Activated naive CD4-positive, alpha-beta T cell treated with anti-CD3 and anti-CD28 coated beads, Interleukin-2, amount 10 ng/mL, durations not matched to agents 7 days and 5 days (primary cell): Measurements from ENCODE around the gene RSPO1.

Source experiments
- CTCF ChIA-PET: fragments of 350-600 bp; sonication (Branson Sonifier 250); formaldehyde crosslinking; loops from one replicate; lab custom pipeline; 2021; ENCODE audit warnings: antibody characterized with exemption; lab: Charles Lee
- DNase-seq: peaks from one replicate; pipeline ENCODE4 v3.0.0-alpha.2; 2020
- H3K27ac Mint-ChIP-seq: one replicate; pipeline ENCODE4 v1.8.0; 2021; ENCODE audit warnings: mild to moderate bottlenecking, moderate library complexity, mixed read lengths
- H3K27me3 Mint-ChIP-seq: one replicate; pipeline ENCODE4 v1.8.0; 2021; ENCODE audit warnings: mild to moderate bottlenecking, mixed read lengths
- H3K36me3 Mint-ChIP-seq: one replicate; pipeline ENCODE4 v1.8.0; 2021; ENCODE audit warnings: mixed read lengths
- H3K4me1 Mint-ChIP-seq: one replicate; pipeline ENCODE4 v1.8.0; 2021; ENCODE audit warnings: mixed read lengths
- H3K4me3 Mint-ChIP-seq: one replicate; pipeline ENCODE4 v1.8.0; 2021; ENCODE audit warnings: mild to moderate bottlenecking, moderate library complexity, mixed read lengths
- H3K9me3 Mint-ChIP-seq: one replicate; pipeline ENCODE4 v1.8.0; 2021; ENCODE audit warnings: mixed read lengths

RSPO1 gene

DNA sequence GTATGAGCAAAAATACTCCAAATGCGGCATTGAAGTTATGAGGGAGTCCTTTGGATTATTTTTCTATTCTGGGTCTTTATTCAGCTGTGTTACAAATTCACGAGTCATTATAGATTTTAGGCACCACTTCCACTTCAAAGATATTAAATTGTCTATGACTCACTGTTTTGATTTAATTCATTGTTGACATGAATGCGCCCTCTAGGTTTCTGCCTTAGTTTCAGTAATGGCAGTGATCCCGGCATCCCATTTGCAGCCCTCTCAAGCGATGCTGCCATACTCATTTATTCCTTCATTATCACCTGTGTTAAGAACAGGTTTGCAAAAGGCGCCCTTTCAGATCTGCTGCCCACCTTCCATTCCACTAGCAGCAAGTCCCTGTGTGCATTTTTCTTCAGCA, 14.0 kb downstream of the RSPO1 start:
- Mint-ChIP-seq H3K9me3 (no peaks in the 10 kb centered on the region), H3K4me3 (no peak overlapping the region), H3K27ac (no peak overlapping the region), H3K4me1 (no peaks in the 10 kb centered on the region), H3K36me3 (no peaks in the 10 kb centered on the region), H3K27me3 (peaks cover 50% of the 10 kb centered on the region)
- no peak for DNase-seq
- CTCF ChIA-PET = no interaction called here

GRCh38 chr1:37616330-37616729, 18.4 kb downstream of the RSPO1 start:
- Mint-ChIP-seq H3K36me3 (no peaks in the 10 kb centered on the region), H3K4me3 (no peak overlapping the region), H3K27ac (no peak overlapping the region), H3K27me3 (peaks cover 77% of the 10 kb centered on the region), H3K9me3 (no peaks in the 10 kb centered on the region), H3K4me1 (no peaks in the 10 kb centered on the region)
- CTCF ChIA-PET = no interaction called here
- no peak for DNase-seq

GRCh38 chr1:37614105-37614504, 20.6 kb downstream of the RSPO1 start:
- no peak overlapping the region for H3K4me3 Mint-ChIP-seq
- CTCF ChIA-PET = no interaction called here
- no peaks in the 10 kb centered on the region for H3K36me3 Mint-ChIP-seq
- H3K27ac Mint-ChIP-seq = no peak overlapping the region
- no peak for DNase-seq
- no peaks in the 10 kb centered on the region for H3K9me3 Mint-ChIP-seq
- no peaks in the 10 kb centered on the region for H3K4me1 Mint-ChIP-seq
- peaks cover 76% of the 10 kb centered on the region for H3K27me3 Mint-ChIP-seq

GRCh38 chr1:37612186-37612585, 22.5 kb downstream of the RSPO1 start:
- no peak for DNase-seq
- Mint-ChIP-seq H3K9me3 (no peaks in the 10 kb centered on the region), H3K27me3 (peaks cover 57% of the 10 kb centered on the region), H3K4me1 (no peaks in the 10 kb centered on the region), H3K36me3 (no peaks in the 10 kb centered on the region), H3K4me3 (no peak overlapping the region), H3K27ac (no peak overlapping the region)
- CTCF ChIA-PET = interaction anchor here (1.0 kb wide), 1 partner anchor 9 kb away, joined by 4 read pairs; no protein-coding TSS in a partner anchor

DNA sequence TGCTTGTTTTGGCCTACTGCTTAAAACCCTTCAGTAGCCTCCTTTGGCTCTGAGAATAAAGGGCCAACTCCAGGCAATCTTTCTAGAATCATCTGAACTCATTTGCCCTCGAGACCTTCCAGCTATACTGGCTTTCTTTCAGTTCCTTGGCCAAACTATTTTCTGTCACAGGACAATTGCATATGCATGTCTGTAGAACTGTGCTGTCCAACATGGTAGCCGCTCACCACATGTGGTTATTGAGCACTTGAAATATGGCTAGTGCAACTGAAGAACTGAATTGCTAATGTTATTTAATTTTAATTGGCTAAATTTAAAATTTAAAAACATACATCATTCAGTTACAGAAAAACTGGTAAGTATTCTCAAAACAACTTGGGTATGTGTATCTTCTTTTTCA, 24.7 kb downstream of the RSPO1 start:
- H3K4me3 Mint-ChIP-seq = no peak overlapping the region
- no peaks in the 10 kb centered on the region for H3K4me1 Mint-ChIP-seq
- no peaks in the 10 kb centered on the region for H3K36me3 Mint-ChIP-seq
- no peaks in the 10 kb centered on the region for H3K9me3 Mint-ChIP-seq
- CTCF ChIA-PET = no interaction called here
- peaks cover 35% of the 10 kb centered on the region for H3K27me3 Mint-ChIP-seq
- H3K27ac Mint-ChIP-seq = no peak overlapping the region
- DNase-seq = no peak

GRCh38 chr1:37609002-37609401, 25.7 kb downstream of the RSPO1 start:
- DNase-seq = no peak
- CTCF ChIA-PET = interaction anchor here (0.9 kb wide), 1 partner anchor 25 kb away, joined by 3 read pairs; no protein-coding TSS in a partner anchor
- Mint-ChIP-seq H3K36me3 (no peaks in the 10 kb centered on the region), H3K27ac (no peak overlapping the region), H3K27me3 (peaks cover 31% of the 10 kb centered on the region), H3K4me3 (no peak overlapping the region), H3K9me3 (no peaks in the 10 kb centered on the region), H3K4me1 (no peaks in the 10 kb centered on the region)

- Mint-ChIP-seq H3K27ac (no peak overlapping the region), H3K27me3 (peaks cover 25% of the 10 kb centered on the region), H3K36me3 (no peaks in the 10 kb centered on the region), H3K4me3 (no peak overlapping the region), H3K4me1 (no peaks in the 10 kb centered on the region), H3K9me3 (no peaks in the 10 kb centered on the region)
- no peak for DNase-seq
- CTCF ChIA-PET = interaction anchor here (2.4 kb wide), 1 partner anchor 75 kb away, joined by 18 read pairs; no protein-coding TSS in a partner anchor
These were observed 28.0 kb downstream of the RSPO1 start for GRCh38 chr1:37606481-37607263.

DNA sequence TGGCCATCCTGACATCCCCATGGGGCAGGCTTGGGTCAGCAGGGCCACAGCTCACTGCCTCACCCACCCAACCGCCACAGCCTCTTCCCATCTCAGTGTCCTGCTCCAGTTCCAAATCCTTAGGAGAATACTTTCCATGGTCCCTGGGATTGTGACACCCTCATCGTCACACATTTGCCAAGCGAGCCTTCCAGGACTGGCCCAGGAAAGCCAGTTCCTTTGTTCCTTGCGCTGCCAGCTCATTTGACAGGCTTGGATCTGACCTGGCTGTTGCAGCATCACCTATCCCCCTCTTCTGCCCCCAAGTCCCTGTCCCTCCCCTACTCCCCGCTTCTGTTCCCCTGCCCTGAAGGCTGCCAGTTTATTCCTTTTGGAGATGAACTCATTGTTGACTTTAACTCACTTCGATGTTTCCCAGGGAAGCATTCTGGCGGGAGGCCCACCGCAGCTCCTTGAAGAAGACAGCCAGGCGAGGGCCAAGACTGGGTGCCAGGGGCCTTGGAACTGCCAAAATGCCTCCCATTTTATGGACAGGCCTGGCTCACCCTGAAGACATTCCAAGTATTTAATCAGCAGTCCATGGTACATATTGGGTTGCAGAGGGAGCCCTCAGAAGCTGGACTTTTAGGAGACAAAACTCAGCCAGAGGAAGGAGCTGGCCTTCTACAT, 28.8 kb downstream of the RSPO1 start:
- Mint-ChIP-seq H3K36me3 (no peaks in the 10 kb centered on the region), H3K4me3 (no peak overlapping the region), H3K27ac (no peak overlapping the region), H3K27me3 (peaks cover 26% of the 10 kb centered on the region), H3K9me3 (no peaks in the 10 kb centered on the region), H3K4me1 (no peaks in the 10 kb centered on the region)
- CTCF ChIA-PET = interaction anchor here (1.0 to 2.4 kb wide), 2 partner anchors 75 to 78 kb away, joined by 3 to 18 read pairs; no protein-coding TSS in a partner anchor
- no peak for DNase-seq

DNA sequence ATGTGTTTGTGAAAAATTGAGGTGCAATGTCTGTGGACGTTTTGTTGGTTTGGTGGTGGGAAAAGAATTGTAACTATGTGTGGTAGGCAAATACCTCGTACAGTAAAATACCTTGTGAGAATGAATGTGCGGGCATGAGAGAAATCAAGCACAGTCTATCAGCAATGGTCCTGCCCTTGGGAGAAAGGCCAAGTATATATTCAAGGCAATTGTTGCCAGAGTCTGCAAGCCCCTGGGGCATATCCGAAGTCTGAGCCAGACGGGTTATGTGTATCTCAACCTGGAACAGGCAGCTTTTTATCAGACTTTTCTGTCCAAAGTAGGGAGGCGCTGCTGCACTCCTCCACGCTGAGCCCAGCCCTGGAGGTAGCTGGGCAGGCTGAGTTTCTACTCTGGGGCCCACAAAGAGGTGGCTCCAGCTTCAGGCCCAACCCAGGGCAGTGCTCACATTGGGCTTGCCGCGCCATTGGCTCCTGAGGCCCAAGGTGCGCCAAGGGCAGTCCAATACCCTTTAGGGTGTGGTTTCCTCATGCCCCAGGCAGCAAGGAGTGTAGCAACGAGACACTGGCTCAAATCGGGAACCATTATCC, 29.5 kb downstream of the RSPO1 start:
- H3K4me1 Mint-ChIP-seq = no peaks in the 10 kb centered on the region
- DNase-seq = no peak
- H3K27ac Mint-ChIP-seq = no peak overlapping the region
- no peaks in the 10 kb centered on the region for H3K9me3 Mint-ChIP-seq
- peaks cover 31% of the 10 kb centered on the region for H3K27me3 Mint-ChIP-seq
- H3K36me3 Mint-ChIP-seq = no peaks in the 10 kb centered on the region
- CTCF ChIA-PET = interaction anchor here (1.0 to 2.9 kb wide), 3 partner anchors 68 to 85 kb away, joined by 3 to 12 read pairs (median 3); a partner anchor contains a TSS
- no peak overlapping the region for H3K4me3 Mint-ChIP-seq

DNA sequence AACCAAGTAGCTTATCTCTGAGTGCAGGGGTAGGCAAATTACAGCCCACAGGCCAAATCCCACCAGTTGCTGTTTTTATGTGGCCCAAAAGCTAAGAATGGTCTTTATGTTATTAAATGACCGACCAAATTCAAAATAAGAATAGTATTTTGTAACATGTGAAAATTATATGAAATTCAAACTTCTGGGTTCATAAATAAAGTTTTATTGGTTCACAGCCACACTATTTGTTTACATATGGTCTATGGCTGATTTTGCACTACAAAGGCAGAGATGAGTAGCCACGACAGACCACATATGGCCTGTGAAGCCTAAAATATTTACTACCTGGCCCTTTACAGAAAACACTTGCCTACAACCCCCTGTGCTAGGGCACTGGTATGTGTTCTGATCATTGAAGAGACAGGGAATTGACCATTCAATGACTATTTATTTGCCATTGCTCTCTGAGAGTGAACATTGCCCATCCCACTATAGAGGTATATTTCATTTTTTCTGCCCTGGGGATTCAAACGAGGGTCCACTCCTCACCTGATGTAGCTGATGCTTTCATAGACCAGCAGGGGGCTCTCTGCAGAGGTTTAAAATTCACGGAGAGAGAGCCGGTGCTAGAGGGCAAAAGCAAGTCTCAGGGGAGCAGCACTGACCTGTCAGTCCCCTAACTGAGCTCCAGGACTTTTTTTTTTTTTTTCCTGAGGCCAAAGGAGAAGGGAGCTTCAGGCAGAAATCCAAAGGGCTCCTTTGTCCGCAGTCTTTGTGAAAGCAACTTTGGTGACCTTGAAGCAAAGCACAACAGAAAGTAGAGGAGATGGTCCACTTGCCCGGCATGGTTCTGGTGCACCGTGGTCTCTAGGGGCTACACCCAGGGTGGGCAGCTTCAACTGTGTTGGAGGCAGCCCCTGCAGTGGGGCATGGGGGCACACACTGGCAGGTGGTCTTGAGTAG, 31.7 kb downstream of the RSPO1 start:
- H3K27me3 Mint-ChIP-seq = peaks cover 33% of the 10 kb centered on the region
- no peaks in the 10 kb centered on the region for H3K4me1 Mint-ChIP-seq
- no peaks in the 10 kb centered on the region for H3K36me3 Mint-ChIP-seq
- CTCF ChIA-PET = interaction anchor here (0.5 to 5.4 kb wide), 24 partner anchors 9 to 659 kb away, joined by 3 to 52 read pairs (median 3); no protein-coding TSS in a partner anchor
- H3K9me3 Mint-ChIP-seq = no peaks in the 10 kb centered on the region
- peak; percentile 48 for DNase-seq
- no peak overlapping the region for H3K4me3 Mint-ChIP-seq
- no peak overlapping the region for H3K27ac Mint-ChIP-seq

- no peak overlapping the region for H3K4me3 Mint-ChIP-seq
- peaks cover 33% of the 10 kb centered on the region for H3K27me3 Mint-ChIP-seq
- CTCF ChIA-PET = interaction anchor here (0.6 to 5.4 kb wide), 5 partner anchors 27 to 88 kb away, joined by 3 to 52 read pairs (median 3); no protein-coding TSS in a partner anchor
- DNase-seq = no peak
- H3K27ac Mint-ChIP-seq = no peak overlapping the region
- H3K9me3 Mint-ChIP-seq = no peaks in the 10 kb centered on the region
- H3K36me3 Mint-ChIP-seq = no peaks in the 10 kb centered on the region
- H3K4me1 Mint-ChIP-seq = peaks cover 3% of the 10 kb centered on the region
These were observed 33.3 kb downstream of the RSPO1 start for GRCh38 chr1:37601441-37601840.

- Mint-ChIP-seq H3K27me3 (peaks cover 37% of the 10 kb centered on the region), H3K27ac (no peak overlapping the region)
- CTCF ChIA-PET = interaction anchor here (5.4 kb wide), 1 partner anchor 83 kb away, joined by 52 read pairs; no protein-coding TSS in a partner anchor
These were observed 34.8 kb downstream of the RSPO1 start for GRCh38 chr1:37599940-37600339.

DNA sequence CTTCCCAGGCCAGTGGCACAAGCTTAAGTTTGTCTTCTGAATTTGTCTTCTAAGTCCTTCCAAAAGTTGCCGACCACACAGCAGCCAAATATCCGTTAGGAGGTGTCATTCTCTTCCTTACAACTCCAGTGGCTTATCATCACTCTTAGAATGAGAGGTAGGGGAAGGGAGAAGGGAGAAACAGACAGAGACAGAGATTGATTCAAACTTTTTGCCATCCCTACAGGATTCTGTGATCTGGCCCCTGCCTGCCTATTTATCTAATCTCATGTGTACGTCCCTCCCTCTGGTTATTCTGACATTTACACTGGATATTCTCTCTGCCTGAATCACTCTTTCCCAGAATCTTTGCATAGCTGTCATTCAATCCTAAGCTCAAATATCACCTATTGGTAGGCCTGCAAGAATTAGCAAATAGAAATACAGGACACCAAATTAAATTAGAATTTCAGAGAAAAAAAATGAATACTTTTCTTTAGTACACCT, 38.5 kb downstream of the RSPO1 start:
- Mint-ChIP-seq H3K4me3 (peak overlapping the region; percentile 90), H3K27me3 (peaks cover 12% of the 10 kb centered on the region), H3K9me3 (no peaks in the 10 kb centered on the region), H3K27ac (peak overlapping the region; percentile 95), H3K4me1 (peaks cover 35% of the 10 kb centered on the region), H3K36me3 (peaks cover 19% of the 10 kb centered on the region)
- no peak for DNase-seq
- CTCF ChIA-PET = interaction anchor here (0.6 to 1.5 kb wide), 2 partner anchors 19 to 93 kb away, joined by 4 read pairs; no protein-coding TSS in a partner anchor

More at GRCh38 chr1:37599940-37600339, 34.8 kb downstream of the RSPO1 start:
- Mint-ChIP-seq H3K9me3 (no peaks in the 10 kb centered on the region), H3K36me3 (peaks cover 4% of the 10 kb centered on the region), H3K4me3 (no peak overlapping the region), H3K4me1 (peaks cover 14% of the 10 kb centered on the region)
- DNase-seq = no peak
